ENCODE data around the gene ZNF814.
"Not testable (repeated sequence)": the region's sequence is repeated elsewhere in the genome, so short reads cannot be mapped to it uniquely, and the experiment has no call there.

Gene ZNF814

GRCh38 chr19:57812975-57813820 is 75.6 kb downstream of the ZNF814 start:
- not testable (repeated sequence) for H3K9ac ChIP-seq (ENCODE audit: low read depth, low read length); H3K4me1 ChIP-seq (ENCODE audit: control insufficient read depth, insufficient read depth, low read length); H3K9me3 ChIP-seq (replicated peaks; ENCODE audit: low read length); H3K27me3 ChIP-seq (ENCODE audit: control insufficient read depth, insufficient read depth, low read length); H3K4me3 ChIP-seq (ENCODE audit: low read length)
- Histone ChIP-seq H3K36me3 (ENCODE audit: insufficient read depth, low read length) (peaks cover 18% of the 10 kb centered on the region), H3K4me2 (ENCODE audit: low read length) (peak overlapping the region; percentile 84)

DNA sequence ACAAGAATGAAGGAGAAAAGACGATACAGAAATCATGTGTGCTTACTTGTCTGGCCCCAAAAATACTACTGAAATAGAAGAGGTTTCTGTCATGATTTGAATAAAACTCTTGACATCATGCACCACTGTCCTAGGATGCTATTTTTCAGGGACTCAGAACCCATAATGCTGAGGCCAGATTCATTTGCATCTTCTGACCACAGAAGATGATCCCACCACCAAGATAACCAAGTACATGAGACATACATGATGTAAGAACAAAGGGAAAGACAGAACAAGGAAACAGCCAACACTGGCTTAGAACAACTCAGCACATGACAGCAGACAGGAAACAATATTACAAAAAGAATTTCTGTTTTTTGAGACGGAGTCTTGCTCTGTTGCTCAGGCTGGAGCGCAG is 76.6 kb downstream of the ZNF814 start:
- Histone ChIP-seq H3K4me2 (ENCODE audit: low read length) (no peak overlapping the region), H3K4me3 (ENCODE audit: low read length) (no peak overlapping the region), H3K27me3 (ENCODE audit: control insufficient read depth, insufficient read depth, low read length) (no peaks in the 10 kb centered on the region), H3K36me3 (ENCODE audit: insufficient read depth, low read length) (peaks cover 26% of the 10 kb centered on the region), H3K9me3 (replicated peaks; ENCODE audit: low read length) (no peaks in the 10 kb centered on the region), H3K9ac (ENCODE audit: low read depth, low read length) (no peak overlapping the region), H3K4me1 (ENCODE audit: control insufficient read depth, insufficient read depth, low read length) (peaks cover 6% of the 10 kb centered on the region)

DNA sequence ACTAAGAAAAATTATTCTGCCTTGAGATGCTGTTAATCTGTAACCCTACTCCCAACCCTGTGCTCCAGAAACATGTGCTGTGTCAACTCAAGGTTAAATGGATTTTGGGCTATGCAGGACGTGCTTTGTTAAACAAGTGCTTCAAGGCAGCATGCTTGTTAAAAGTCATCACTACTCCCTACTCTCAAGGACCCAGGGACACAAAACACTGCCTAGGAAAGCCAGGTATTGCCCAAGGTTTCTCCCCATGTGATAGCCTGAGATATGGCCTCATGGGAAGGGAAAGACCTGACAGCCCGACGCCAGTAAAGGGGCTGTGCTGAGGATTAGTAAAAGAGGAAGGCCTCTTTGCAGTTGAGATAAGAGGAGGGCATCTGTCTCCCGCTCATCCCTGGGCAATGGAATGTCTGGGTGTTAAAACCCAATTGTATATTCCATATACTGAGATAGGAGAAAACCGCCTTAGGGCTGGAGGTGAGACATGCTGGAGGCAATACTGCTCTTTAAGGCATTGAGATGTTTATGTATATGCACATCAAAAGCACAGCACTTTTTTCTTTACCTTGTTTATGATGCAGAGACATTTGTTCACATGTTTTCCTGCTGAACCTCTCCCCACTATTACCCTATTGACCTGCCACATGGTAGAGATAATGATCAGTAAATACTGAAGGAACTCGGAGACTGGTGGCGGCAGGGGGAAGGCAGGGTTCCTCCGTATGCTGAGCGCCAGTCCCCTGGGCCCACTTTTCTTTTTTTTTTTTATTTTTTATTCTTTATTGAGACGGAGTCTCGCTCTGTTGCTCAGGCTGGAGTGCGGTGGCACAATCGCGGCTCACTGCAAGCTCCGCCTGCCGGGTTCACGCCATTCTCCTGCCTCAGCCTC is 78.2 kb downstream of the ZNF814 start:
- not testable (repeated sequence) for H3K27me3 ChIP-seq (ENCODE audit: control insufficient read depth, insufficient read depth, low read length); H3K9ac ChIP-seq (ENCODE audit: low read depth, low read length); H3K4me3 ChIP-seq (ENCODE audit: low read length); H3K4me1 ChIP-seq (ENCODE audit: control insufficient read depth, insufficient read depth, low read length); H3K9me3 ChIP-seq (replicated peaks; ENCODE audit: low read length); H3K4me2 ChIP-seq (ENCODE audit: low read length)
- H3K36me3 ChIP-seq (ENCODE audit: insufficient read depth, low read length) = peaks cover 28% of the 10 kb centered on the region

GRCh38 chr19:57807541-57807940 is 81.3 kb downstream of the ZNF814 start:
- no peaks in the 10 kb centered on the region for H3K9me3 ChIP-seq (replicated peaks; ENCODE audit: low read length)
- no peak overlapping the region for H3K9ac ChIP-seq (ENCODE audit: low read depth, low read length)
- H3K4me2 ChIP-seq (ENCODE audit: low read length) = no peak overlapping the region
- H3K36me3 ChIP-seq (ENCODE audit: insufficient read depth, low read length) = peaks cover 27% of the 10 kb centered on the region
- no peaks in the 10 kb centered on the region for H3K27me3 ChIP-seq (ENCODE audit: control insufficient read depth, insufficient read depth, low read length)
- H3K4me3 ChIP-seq (ENCODE audit: low read length) = no peak overlapping the region
- H3K4me1 ChIP-seq (ENCODE audit: control insufficient read depth, insufficient read depth, low read length) = peaks cover 11% of the 10 kb centered on the region

DNA sequence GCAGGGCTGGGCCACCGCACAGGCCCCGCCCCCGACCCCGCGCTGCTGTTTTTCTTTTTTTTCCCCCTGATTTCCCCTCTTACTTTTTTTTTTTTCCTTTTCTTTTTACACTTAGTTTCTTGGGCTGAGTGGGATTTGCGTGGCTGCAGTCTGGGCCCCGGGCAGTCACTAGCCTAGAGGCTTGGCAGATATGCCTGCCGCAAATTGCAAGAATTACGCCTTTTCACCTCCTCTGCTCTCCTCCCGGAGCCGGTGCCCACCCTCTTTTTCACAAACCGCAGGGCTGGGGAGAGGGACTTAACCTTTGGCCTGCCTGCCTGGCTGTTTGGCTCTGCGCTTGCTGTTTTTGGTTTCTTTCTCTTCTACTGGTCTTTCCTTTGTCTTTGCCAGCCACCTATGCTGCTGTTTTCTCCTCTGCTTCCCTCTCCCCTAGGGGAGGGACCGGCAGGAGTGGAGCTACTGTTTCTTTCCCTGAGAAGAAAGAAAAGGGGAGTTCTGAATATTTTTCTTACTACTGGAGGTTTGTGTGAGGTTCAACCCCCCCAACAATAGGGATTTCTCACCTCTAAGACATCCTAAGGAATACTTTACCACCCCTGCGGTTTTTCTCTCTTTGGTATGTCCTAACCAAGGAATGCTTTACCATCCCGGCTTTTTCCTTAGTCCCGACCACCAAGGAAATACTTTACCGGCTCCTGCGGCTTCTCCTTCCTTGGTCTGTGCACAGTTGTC is 85.1 kb downstream of the ZNF814 start:
- Histone ChIP-seq H3K36me3 (ENCODE audit: insufficient read depth, low read length) (peaks cover 18% of the 10 kb centered on the region), H3K4me1 (ENCODE audit: control insufficient read depth, insufficient read depth, low read length) (peaks cover 18% of the 10 kb centered on the region), H3K27me3 (ENCODE audit: control insufficient read depth, insufficient read depth, low read length) (no peaks in the 10 kb centered on the region), H3K4me2 (ENCODE audit: low read length) (peak overlapping the region; percentile 84), H3K4me3 (ENCODE audit: low read length) (peak overlapping the region; percentile 75), H3K9me3 (replicated peaks; ENCODE audit: low read length) (no peaks in the 10 kb centered on the region), H3K9ac (ENCODE audit: low read depth, low read length) (peak overlapping the region; percentile 80)

DNA sequence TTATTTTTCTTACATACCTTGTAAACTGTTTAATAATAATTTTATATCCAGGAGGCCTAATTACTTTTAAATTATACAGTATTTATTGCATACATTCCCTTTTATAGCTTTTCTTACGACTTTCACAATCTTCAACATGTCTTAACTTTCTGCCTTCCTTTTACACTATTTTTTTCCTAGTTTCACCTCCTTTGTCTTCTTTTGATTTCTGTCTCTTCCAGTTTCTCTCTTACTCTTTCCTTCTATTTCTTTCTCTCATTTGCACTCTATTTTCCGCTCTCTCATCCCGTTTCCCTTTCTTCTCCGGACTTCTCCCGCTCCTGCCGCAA is 85.6 kb downstream of the ZNF814 start:
- no peaks in the 10 kb centered on the region for H3K9me3 ChIP-seq (replicated peaks; ENCODE audit: low read length)
- H3K4me3 ChIP-seq (ENCODE audit: low read length) = peak overlapping the region; percentile 75
- H3K4me2 ChIP-seq (ENCODE audit: low read length) = peak overlapping the region; percentile 84
- peaks cover 14% of the 10 kb centered on the region for H3K36me3 ChIP-seq (ENCODE audit: insufficient read depth, low read length)
- peak overlapping the region; percentile 80 for H3K9ac ChIP-seq (ENCODE audit: low read depth, low read length)
- no peaks in the 10 kb centered on the region for H3K27me3 ChIP-seq (ENCODE audit: control insufficient read depth, insufficient read depth, low read length)
- H3K4me1 ChIP-seq (ENCODE audit: control insufficient read depth, insufficient read depth, low read length) = peaks cover 18% of the 10 kb centered on the region

GRCh38 chr19:57802269-57802668 is 86.6 kb downstream of the ZNF814 start:
- Histone ChIP-seq H3K27me3 (ENCODE audit: control insufficient read depth, insufficient read depth, low read length) (no peaks in the 10 kb centered on the region), H3K4me1 (ENCODE audit: control insufficient read depth, insufficient read depth, low read length) (peaks cover 18% of the 10 kb centered on the region), H3K9ac (ENCODE audit: low read depth, low read length) (no peak overlapping the region), H3K36me3 (ENCODE audit: insufficient read depth, low read length) (peaks cover 5% of the 10 kb centered on the region), H3K4me3 (ENCODE audit: low read length) (no peak overlapping the region), H3K4me2 (ENCODE audit: low read length) (no peak overlapping the region), H3K9me3 (replicated peaks; ENCODE audit: low read length) (no peaks in the 10 kb centered on the region)

DNA sequence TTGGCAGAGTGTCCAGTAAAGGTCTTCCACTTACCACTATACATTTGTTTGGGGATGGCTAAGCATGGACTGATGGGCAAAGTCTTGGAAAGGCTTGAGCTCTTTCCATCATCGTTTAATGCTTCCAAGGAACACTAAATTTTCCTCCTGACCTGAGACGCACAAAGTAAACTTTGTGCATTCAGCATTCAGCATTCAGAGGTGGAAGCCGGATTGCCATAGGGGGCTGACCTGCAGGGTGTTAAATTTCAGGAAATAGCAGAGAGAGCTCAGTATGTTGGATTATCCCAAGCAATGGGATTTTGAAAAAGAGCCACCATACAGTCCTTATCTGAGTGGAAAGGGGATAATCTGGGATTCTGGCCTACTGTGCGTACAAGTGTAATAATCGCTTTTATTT is 88.1 kb downstream of the ZNF814 start:
- Histone ChIP-seq H3K36me3 (ENCODE audit: insufficient read depth, low read length) (peaks cover 9% of the 10 kb centered on the region), H3K27me3 (ENCODE audit: control insufficient read depth, insufficient read depth, low read length) (no peaks in the 10 kb centered on the region), H3K4me1 (ENCODE audit: control insufficient read depth, insufficient read depth, low read length) (peaks cover 16% of the 10 kb centered on the region), H3K9me3 (replicated peaks; ENCODE audit: low read length) (no peaks in the 10 kb centered on the region), H3K9ac (ENCODE audit: low read depth, low read length) (no peak overlapping the region), H3K4me3 (ENCODE audit: low read length) (no peak overlapping the region), H3K4me2 (ENCODE audit: low read length) (no peak overlapping the region)
